Activated CD4-positive, alpha-beta T cell treated with anti-CD3 and anti-CD28 coated beads, Interleukin-2, amount 50 U/mL, for 16 hours (primary cell): ENCODE results near the gene CNTNAP2.
"Not testable (repeated sequence)": the region's sequence is repeated elsewhere in the genome, so short reads cannot be mapped to it uniquely, and the experiment has no call there.

Source experiments
- DNase-seq: peaks from one replicate; pipeline ENCODE4 v3.0.0-alpha.2; 2020

CNTNAP2 gene

DNA sequence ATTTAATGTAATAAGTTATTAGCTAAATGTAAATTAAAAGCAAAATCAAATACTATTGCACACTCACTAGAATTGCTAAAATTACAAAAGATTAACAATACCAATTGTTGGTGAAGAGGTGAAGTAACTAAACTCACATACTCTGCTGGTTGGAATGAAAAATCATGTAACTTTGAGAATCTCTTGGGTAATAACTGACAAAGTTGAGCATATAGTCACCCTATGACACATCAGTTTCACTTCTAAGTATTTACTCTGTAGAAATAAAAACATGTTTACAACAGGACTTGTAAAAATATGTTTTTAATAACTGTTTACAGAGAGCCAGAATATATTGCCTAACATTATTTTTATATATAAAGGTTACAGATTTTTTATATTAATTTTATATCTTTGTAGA is 33.6 kb downstream of the CNTNAP2 start:
- DNase-seq, result no peak

DNA sequence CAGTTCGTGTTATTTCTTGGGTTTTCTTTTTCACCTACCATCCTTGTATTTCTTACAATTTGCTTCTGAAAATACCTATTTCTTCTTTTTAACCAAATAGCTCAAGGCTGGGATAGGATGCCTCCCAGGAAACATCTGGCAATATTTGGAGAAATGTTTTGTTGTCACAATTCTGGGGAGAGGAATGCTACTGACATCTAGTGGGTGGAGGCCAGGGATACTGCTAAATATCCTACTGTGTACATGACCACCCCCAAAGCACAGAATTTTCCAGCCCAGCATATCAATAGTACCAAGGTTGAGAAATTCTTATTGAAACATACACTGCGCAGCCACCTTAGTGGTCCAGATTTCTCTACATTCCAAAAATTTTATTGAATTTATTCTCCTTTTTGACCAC is 55.5 kb downstream of the CNTNAP2 start:
- DNase-seq, result no peak

DNA sequence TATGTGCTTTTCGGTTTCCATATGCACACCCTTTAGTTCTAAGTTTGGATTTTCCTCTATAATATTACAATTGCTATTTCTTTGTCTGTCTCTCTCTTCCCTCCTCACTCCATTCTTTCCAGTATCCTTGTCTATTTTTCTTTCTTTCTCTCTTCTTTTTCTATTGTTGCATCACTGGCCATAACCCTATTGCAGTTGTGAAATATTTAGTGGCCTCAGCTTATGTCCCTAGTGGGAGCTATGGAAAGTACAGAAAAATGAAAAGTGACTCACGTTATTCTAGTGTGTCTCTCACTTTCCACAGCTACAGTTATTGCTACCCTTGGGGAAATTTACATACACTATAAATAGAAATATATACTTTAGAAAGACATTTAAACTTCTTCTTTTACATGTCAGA is 59.1 kb downstream of the CNTNAP2 start:
- DNase-seq, result no peak

DNA sequence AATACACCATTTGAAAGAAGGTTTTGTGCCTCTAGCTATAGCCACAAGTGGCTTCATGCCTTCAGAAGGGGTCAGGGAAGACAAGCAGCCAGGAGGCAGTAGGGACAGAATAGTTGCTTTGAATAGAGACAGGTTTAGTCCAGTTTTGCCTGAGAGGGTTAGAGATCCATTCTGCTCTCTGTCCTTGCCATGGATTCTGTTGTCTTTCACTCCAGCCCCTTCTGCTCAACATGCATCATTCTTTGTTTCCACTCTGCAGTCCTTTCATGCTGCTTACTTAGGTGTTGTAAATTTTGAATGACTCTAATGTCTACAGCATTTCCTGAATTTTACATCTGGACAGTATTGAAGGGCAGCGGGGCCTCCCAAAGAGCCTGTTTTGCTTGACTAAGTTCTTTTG is 60.3 kb downstream of the CNTNAP2 start:
- DNase-seq, result no peak

DNA sequence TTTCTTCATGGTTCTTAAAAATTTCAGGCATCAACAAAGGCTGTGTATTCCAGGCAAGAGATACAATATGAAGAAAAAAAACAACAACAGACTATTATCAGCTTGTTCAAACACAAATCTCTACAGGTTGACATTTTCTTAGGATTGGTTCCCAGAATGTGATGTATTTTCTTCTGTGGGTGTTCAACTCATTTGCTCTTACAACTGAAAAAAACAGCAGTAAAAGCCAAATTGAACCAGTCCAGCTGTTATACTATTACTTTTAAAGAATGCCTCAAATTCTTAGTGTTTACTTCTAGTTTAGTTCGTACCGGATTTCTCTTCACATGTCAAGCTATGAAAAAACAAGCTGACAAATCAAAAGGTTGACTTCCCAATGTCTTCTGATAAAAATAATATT is 60.7 kb downstream of the CNTNAP2 start:
- no peak for DNase-seq

DNA sequence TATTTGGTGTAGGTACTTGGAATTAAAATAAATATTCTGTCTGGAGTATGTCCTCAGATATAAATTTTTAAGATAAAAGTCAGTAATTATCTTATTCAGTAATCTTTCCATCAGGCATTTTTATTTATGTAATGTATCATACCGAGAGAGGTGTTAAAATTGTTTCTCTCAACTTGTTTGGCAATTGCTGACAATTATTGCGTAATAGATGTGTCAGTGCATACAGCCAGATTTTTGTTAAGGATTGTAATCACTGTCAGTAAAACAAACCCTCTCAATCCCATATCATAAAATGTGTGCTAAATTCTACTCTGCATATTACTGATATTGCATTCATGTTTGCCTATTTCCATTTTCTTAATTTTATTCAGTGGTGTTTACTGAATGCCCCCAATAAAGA is 69.2 kb downstream of the CNTNAP2 start:
- DNase-seq, result no peak

DNA sequence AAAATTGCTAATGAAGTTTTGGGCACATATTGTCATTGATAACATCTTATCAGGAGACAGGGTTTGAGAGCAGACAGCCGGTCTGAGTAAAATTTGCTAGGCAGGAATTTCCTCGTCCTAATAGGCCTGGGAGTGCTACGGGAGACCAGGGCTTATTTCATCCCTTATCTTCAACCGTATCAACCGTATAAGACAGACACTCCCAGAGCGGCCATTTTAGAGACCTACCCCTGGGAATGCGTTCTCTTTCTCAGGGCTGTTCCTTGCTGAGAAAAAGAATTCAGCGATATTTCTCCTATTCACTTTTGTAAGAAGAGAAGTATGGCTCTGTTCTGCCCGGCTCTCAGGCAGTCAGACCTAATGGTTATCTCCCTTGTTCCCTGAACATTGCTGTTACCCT is 74.8 kb downstream of the CNTNAP2 start:
- not testable (repeated sequence) for DNase-seq

DNA sequence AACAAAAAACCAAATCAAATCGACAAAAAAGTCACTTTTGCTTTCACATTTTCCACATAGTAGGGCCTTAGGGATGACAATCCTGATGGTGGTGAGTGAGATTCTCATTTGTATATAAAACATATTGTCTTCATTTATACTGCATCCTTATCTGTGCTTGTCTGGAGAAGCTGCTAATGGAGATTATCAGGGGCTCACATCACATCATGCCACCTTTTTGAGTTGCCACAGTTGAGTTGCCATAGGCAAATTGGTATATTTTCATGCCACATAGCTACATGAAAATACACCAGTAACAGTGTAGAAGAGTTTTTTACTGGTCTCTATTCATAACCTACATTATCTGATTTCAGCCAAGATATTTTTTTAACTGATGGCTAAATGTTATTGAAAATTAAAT is 85.3 kb downstream of the CNTNAP2 start:
- DNase-seq, result no peak

DNA sequence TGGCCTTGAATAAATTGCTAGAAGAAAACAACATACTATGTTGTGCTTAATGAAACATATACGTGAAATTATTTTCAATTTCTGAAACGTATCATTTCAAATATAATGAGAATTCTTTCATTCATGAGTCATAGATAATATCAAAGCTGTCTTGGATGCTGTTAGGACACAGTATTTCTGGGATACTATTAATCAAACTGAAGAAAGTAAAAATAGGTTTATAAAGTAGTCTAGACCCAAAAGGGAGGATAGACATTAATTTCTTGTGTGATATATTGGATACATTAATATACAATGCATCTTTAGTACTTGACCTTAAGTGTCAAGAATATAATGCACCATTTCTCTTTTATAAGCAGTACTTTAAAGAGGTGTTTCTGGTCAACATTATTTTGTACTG is 89.7 kb downstream of the CNTNAP2 start:
- no peak for DNase-seq

DNA sequence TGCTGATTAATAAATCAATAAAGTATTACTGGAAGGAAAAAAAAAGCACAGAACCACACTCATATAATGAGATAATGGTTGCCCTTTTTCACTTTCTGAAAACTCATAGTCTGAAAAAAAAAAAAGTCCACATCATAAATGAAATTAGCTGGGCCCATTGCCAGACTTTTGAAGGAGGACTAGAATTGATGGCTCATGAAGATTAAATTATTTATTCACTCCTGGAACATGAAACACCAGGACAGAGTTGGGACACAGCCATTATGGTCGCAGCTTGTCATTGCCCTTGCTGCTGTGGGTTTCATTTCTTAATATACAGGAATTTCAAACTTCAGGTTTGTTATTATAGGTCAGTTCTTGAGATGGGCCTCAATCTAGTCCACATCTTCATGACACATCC is 91.9 kb downstream of the CNTNAP2 start:
- DNase-seq, result no peak

DNA sequence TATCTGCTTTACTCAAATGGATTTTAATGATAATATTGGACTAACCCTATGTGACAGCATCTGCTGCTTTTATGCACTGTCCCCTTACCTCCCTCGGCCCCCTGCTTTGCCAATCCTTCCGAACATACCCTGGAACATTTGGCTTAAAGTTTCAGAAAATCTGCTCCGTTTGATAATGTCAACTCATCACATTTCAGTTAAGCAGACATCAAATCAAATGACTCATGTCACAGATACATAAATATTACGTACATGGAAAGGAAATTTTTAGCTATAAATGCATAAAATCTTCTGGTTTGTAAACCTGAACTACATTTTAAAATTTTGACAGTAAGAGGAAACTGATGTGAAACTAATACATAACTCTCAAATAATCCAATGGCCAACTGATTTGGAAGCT is 98.2 kb downstream of the CNTNAP2 start:
- DNase-seq, result no peak

DNA sequence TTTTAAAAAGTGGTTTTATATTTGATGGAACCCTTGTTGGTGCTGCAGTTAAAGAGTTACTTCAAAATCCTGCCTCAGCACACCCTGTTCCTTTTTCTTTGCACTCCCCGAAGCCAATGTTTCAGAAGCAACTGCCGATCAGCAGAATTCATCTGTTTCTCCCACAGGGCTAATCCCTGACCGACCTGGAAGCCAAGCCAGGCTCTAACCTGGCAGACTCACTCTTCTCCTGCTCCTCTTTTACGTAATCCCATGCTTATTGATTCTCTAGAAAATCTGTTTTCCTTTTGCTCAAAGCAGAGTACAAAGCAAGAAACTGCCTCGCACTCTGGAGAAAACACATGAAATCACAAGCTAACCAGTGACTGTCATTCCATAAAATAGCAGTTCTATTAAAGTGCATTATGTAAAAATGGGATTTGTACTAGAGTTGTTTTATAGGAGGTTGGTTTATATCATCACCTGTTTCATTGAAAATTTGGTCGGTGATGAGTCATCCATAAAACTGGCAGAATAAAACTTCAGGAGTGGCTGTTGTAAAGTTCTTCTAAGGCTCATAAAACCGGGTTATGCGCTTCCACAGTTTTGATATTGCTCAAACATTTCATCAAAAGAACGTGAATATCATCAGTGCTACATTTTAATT is 99.9 kb downstream of the CNTNAP2 start:
- DNase-seq, result no peak

DNA sequence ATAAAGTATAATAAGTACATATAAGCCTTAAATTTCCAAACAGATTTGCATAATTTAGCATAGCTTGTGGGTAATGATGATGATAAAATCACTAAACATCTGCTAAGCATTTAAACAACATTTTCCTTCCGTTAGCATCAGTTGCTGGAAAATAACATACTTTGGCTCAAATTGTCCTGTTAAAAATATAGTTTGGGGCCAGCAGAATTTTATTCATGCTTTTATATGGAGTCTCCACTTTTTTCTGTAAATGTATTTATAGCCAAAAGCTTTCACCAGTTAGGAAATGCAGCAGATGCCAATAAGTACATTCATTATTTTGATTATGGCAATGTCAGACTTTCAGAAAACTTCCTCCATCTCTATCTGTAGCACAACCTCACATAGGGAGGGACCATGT is 107.2 kb downstream of the CNTNAP2 start:
- DNase-seq, result no peak

DNA sequence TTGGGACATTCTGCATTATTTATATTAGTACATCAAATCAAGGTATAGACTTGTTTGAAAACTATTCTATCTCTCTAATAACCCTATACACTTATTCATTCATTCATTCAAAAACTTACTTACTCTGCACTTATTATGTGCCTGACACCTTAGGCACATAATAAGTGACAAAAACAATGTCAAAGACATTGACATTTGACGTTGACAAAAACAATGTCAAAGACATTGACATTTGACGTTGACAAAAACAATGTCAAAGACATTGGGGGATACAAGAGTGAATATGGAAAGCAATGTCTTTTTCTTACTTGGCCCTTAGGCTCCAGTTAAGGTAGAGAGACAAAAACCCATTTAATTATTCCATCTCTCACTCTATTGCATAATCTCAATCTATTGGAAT is 116.0 kb downstream of the CNTNAP2 start:
- no peak for DNase-seq

DNA sequence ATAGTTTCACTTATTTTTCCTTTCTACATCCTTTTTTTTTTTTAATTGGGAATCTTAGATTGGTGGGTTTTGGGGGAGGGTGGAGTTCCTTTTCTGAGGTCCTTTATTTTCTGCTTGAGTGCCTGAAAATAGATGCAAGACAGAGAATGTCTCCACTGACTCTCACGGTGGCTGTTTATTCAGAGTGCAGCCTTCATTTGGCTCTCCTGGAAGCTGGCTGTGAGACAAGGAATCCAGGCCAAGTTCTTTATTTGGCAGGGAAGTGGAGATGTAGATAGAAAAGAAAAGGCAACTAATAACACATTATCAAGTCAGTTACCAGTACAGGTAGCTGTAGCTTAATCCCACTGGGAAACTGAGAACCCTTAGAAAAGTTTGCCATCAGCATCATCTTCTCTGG is 118.6 kb downstream of the CNTNAP2 start:
- DNase-seq, result no peak

DNA sequence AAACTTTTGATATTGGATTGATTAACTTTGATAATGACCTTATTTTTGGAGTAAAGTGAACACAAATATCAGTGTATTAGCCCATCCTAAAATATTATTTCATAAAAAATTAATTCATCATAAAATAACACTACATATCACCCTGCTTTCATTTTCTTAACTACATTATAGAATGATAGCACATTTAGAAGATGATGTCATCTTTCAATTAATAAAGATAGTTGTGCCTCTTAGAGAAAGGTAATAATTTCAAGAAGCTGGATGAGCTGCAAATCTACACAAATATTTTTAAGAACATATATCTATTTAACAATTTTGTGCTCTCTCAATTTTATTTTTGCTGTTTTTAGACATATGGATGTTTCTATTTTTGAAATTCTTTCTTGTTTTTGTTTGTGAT is 126.1 kb downstream of the CNTNAP2 start:
- DNase-seq, result no peak

DNA sequence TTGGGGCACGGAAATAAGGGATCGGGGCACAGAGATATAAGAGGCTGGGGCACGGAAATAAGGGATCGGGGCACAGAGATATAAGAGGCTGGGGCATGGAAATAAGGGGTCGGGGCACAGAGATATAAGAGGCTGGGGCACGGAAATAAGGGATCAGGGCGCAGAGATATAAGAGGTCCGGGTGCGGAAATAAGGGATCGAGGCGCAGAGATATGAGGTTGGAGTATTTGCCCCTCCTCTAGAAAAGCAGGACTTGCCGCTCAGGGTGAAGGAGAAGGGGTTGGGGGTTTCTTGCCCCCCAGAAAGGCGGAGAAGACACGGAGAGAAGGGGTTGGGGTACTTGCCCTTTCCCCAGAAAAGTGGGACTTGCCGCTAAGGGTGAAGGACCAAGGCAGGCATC is 131.4 kb downstream of the CNTNAP2 start:
- DNase-seq, result not testable (repeated sequence)

DNA sequence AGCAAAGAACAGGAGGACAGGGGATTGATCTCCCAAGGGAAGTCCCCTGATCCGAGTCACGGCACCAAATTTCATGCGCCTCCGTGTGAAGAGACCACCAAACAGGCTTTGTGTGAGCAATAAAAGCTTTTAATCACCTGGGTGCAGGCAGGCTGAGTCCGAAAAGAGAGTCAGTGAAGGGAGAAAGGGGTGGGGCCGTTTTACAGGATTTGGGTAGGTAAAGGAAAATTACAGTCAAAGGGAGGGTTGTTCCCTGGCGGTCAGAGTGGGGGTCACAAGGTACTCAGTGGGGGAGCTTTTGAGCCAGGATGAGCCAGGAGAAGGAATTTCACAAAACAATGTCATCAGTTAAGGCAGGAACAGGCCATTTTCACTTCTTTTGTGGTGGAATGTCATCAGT is 132.1 kb downstream of the CNTNAP2 start:
- not testable (repeated sequence) for DNase-seq

DNA sequence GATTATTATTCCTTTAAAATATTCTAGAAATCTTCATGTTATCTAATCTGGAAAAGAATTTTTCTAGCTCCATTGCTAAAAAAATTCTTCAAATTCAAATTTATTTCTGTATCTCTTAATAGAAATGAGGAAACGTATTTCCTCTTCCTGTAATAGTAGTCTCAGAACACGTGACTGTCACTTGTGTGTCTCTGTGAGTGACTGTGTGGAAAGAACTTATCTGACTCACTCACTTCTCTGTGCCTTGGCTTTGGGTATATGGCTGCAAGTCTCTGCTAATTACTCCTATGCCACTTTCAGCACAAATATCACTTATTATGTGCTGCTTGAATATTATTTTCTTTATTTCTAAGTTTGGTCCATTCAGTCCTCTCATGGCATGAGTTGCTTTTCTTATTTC is 132.7 kb downstream of the CNTNAP2 start:
- no peak for DNase-seq

DNA sequence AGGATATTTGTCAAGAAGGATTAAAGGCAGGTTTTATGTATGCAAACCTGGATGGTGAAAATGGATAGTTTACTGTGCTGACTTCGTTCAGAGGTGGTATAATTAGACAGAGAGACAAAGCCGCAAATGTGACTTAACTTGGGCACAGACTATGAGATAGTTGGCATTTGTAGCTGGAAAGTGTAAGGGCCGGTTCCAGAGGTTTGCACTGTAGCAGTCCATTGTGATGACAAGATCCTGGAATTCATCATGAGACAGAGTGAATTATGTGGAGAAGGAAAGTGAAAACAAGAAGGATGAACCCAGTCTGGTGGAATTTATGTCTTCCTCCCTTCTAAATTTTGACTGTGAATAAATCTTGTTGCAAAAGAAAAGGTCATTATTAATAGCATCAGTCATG is 139.0 kb downstream of the CNTNAP2 start:
- no peak for DNase-seq

DNA sequence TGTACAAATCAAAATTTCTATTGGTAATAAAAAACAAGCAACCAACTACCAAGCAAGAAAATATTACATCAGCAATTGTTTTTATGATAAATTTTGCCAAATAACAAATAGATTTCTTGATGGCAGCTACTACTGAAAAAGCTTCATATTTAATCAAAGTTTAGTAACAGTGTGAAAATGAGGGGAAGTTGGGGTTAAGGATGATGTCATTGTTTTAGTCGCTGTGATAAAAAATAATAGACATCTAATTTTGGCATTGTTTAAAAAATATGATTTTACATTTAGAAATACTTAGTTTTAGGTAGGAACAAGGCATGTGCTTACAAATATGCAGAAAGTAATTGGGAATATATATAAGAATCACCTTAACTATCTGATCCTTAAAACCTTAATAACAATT is 145.9 kb downstream of the CNTNAP2 start:
- no peak for DNase-seq

DNA sequence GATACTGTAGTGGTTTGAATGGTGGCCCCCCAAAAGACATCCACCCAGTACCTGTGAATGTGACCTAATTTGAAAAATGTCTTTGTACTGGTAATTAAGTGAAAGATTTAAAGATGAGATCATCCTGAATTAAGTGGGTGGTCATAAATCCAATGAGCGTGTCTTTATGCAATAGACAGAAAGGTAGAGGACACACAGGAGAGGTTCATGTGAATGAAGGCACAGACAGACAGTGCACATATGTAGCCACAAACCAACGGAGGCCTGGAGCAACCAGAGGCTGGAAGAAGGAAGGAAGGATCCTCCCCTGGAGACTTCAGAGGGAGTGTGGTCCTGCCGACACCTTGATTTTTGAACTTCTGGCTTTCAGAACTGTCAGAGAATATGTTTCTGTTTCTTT is 160.3 kb downstream of the CNTNAP2 start:
- no peak for DNase-seq

DNA sequence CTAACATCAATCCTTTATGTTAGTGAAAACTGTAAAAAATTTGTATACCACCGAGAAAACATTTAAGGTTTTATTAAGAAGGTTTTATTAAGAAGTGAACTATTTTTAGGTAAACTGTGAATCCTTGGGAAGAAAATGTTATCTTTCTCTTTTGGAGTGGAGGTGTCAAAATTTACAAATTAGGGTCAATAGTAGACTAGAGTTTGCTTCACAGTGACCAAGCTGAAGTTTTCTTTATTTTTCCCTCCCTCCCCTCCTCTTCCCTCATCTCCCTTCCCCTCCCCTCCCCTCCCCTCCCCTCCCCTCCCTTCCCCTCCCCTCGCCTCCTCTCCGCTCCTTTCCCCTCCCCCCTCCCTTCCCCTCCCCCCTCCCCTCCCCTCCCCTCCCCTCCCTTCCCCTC is 168.8 kb downstream of the CNTNAP2 start:
- DNase-seq, result no peak

DNA sequence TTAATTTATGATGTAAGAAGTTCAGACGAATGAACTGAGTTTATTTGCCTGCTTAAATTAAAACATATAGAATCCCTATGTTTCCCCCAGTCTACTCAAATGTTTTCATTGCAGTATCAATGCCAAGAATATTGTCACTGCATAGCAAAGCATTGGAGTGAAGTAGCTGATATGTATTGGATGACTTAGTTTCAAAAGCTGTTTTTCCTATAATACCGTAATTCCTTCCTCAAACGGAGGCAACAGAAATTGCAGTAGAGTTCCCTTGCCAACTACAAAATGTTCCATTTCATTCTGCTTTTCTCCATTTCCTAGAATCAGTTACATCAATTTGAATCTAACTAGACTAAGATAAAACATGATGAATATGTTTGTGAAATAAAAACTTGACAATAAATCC is 174.1 kb downstream of the CNTNAP2 start:
- no peak for DNase-seq

DNA sequence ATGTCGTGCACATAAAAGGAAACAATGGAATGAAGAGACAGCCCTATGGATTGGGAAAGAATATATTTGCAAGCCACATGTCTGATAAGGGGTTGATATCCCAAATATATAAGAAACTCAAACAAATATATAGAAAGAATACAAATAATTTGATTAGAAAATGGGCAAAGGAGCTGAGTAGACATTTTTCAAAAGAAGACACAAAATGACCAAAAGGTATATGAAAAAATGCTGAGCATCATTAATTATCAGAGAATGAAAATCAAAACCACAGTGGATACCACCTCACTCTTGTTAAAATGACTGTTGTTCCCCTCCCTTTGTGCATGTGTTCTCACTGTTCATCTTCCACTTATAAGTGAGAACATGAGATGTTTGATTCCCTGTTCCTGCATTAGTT is 175.3 kb downstream of the CNTNAP2 start:
- DNase-seq, result no peak

DNA sequence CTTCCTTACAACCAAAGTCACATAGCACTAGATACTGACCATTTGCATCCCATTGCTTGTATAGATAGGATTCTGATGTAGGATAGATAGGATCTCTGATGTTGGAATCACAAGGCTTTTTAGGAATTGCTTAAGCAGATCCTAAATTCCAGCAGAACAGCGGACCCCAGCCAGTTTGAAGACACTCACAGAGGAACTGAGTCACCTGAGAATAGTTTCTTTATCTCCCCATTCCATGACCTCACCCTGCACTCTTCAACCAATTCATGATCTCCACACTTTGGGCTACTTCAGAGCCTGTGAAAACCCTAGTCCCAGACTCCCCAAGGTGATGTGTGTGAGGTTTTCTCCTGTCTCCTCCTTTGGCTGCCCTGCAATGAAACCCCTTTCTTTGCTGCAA is 179.4 kb downstream of the CNTNAP2 start:
- no peak for DNase-seq
